Stimulated activated effector memory CD8-positive, alpha-beta T cell treated with anti-CD3 and anti-CD28 coated beads, Interleukin-12 subunit alpha, Interleukin-12 subunit beta, amount 100 ng/mL, for 72 hours (primary cell): ENCODE data around the gene TRIO.

Experiments used
- ATAC-seq: fragments of 150-1000 bp; cut with Tn5 transposase; 2 replicates; pipeline ENCODE4 v1.10.0; 2021
- DNase-seq, 2 donors: peaks; one replicate each; pipeline ENCODE4 v3.0.0; 2021 to 2022; ENCODE audit warnings: low spot score in 2 of 2
- H3K27ac Mint-ChIP-seq: one replicate; pipeline ENCODE4 v1.8.0; 2022; ENCODE audit warnings: mild to moderate bottlenecking, mixed read lengths
- H3K36me3 Mint-ChIP-seq: one replicate; pipeline ENCODE4 v1.8.0; 2022; ENCODE audit warnings: mild to moderate bottlenecking, mixed read lengths
- H3K4me1 Mint-ChIP-seq: one replicate; pipeline ENCODE4 v1.8.0; 2022; ENCODE audit warnings: mixed read lengths
- H3K4me3 Mint-ChIP-seq: one replicate; pipeline ENCODE4 v1.8.0; 2022; ENCODE audit warnings: mild to moderate bottlenecking, mixed read lengths
- H3K9me3 Mint-ChIP-seq: one replicate; pipeline ENCODE4 v1.8.0; 2022; ENCODE audit warnings: mixed read lengths

The TRIO gene

DNA sequence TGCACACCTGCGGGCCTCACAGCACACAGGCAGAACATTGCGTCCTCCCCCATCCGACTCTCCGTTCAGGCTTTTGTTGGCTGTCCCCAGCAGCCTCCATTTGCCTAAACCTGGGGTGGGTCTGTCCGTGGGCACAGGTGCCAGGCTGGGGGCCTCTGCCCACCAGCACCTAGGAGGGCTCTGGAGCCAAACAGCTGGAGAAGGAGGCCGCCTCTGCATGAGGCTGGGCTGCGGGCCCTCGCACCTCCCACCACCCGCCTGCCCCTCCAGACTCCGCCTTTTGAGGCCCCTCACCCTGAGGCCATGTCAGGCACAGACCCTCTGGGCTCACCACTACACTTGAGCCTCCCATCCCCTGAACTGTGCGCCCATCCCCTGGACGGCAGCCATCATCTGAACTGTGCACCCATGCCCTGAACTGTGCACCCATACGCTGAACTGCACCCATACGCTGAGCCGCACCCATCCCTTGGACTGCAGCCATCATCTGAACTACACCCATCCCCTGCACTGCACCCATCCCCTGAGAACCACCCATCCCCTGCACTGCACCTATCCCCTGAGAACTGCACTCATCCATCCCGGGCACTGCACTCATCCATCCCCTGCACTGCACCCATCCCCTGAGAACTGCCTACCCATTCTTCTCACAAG lies 340.5 kb downstream of the TRIO start:
- Mint-ChIP-seq H3K27ac (no peak overlapping the region), H3K4me1 (peaks cover 5% of the 10 kb centered on the region), H3K4me3 (no peak overlapping the region), H3K36me3 (peaks cover 7% of the 10 kb centered on the region), H3K9me3 (no peaks in the 10 kb centered on the region)
- peak; percentile 29 for ATAC-seq
- no peak for DNase-seq

- ATAC-seq (no peak), DNase-seq (no peak)
- H3K4me3 Mint-ChIP-seq = no peak overlapping the region
- no peaks in the 10 kb centered on the region for H3K9me3 Mint-ChIP-seq
- no peak overlapping the region for H3K27ac Mint-ChIP-seq
- H3K36me3 Mint-ChIP-seq = peaks cover 5% of the 10 kb centered on the region
- peaks cover 5% of the 10 kb centered on the region for H3K4me1 Mint-ChIP-seq
Measured at GRCh38 chr5:14486486-14486885, 343.3 kb downstream of the TRIO start.

- no peak overlapping the region for H3K27ac Mint-ChIP-seq
- no peaks in the 10 kb centered on the region for H3K36me3 Mint-ChIP-seq
- no peak for DNase-seq
- no peak overlapping the region for H3K4me3 Mint-ChIP-seq
- ATAC-seq = no peak
- no peaks in the 10 kb centered on the region for H3K9me3 Mint-ChIP-seq
- H3K4me1 Mint-ChIP-seq = peaks cover 5% of the 10 kb centered on the region
Measured at GRCh38 chr5:14486996-14487896, 344.1 kb downstream of the TRIO start.

DNA sequence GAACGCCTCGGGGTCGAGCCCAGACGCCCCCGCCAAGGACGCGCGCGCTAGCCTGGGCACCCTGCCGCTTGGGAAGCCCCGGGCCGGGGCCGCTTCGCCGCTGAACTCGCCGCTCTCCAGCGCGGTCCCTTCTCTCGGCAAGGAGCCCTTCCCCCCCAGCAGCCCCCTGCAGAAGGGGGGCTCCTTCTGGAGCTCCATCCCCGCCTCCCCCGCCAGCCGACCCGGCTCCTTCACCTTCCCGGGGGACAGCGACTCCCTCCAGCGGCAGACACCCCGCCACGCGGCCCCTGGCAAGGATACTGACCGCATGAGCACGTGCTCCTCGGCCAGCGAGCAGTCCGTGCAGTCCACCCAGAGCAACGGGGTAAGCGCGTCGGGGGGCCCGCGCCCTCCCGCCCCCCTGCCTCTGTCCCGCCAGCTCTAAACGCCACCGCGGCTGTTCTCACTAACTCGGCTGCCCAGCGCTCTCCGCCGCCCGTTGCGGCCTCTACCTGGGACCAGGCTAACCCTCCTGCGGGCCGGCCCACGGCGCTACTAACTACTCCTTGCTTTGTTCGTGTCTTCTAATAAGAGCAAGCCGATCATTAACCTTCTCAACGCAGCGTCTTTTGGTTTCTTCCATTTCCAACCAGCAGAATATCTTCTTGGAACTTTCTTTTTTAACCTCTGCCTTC lies 344.9 kb downstream of the TRIO start:
- no peaks in the 10 kb centered on the region for H3K36me3 Mint-ChIP-seq
- H3K4me3 Mint-ChIP-seq = no peak overlapping the region
- ATAC-seq = no peak
- H3K4me1 Mint-ChIP-seq = peaks cover 5% of the 10 kb centered on the region
- no peaks in the 10 kb centered on the region for H3K9me3 Mint-ChIP-seq
- no peak for DNase-seq
- H3K27ac Mint-ChIP-seq = no peak overlapping the region

DNA sequence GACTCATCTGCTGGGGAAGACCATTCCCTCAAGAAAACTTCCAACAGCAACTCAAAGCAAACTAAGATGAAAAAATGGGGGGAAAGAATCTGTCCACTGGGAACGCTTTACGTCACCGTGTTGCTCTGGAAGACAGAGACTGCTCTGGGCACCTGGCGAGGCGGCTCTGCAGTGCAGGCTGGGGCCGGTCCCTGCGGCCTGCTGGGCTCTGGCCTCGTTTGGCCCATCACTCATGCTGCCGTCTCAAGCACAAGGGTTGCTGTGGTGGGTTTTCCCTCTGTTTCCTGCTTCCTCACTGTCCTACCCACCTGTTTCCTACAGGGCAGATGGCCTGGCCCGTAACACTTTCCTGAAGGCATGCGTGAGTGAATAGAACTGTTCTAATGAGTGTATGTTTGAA lies 345.6 kb downstream of the TRIO start:
- no peak overlapping the region for H3K4me3 Mint-ChIP-seq
- H3K36me3 Mint-ChIP-seq = no peaks in the 10 kb centered on the region
- H3K9me3 Mint-ChIP-seq = no peaks in the 10 kb centered on the region
- H3K4me1 Mint-ChIP-seq = peaks cover 5% of the 10 kb centered on the region
- DNase-seq (no peak), ATAC-seq (no peak)
- H3K27ac Mint-ChIP-seq = no peak overlapping the region

GRCh38 chr5:14489643-14490042 lies 346.5 kb downstream of the TRIO start:
- Mint-ChIP-seq H3K4me3 (no peak overlapping the region), H3K36me3 (no peaks in the 10 kb centered on the region), H3K9me3 (no peaks in the 10 kb centered on the region), H3K27ac (no peak overlapping the region), H3K4me1 (peaks cover 5% of the 10 kb centered on the region)
- ATAC-seq (no peak), DNase-seq (no peak)

GRCh38 chr5:14490309-14490711 lies 347.2 kb downstream of the TRIO start:
- H3K27ac Mint-ChIP-seq = no peak overlapping the region
- no peak for ATAC-seq
- no peak for DNase-seq
- H3K9me3 Mint-ChIP-seq = no peaks in the 10 kb centered on the region
- no peaks in the 10 kb centered on the region for H3K36me3 Mint-ChIP-seq
- H3K4me1 Mint-ChIP-seq = peaks cover 5% of the 10 kb centered on the region
- no peak overlapping the region for H3K4me3 Mint-ChIP-seq

DNA sequence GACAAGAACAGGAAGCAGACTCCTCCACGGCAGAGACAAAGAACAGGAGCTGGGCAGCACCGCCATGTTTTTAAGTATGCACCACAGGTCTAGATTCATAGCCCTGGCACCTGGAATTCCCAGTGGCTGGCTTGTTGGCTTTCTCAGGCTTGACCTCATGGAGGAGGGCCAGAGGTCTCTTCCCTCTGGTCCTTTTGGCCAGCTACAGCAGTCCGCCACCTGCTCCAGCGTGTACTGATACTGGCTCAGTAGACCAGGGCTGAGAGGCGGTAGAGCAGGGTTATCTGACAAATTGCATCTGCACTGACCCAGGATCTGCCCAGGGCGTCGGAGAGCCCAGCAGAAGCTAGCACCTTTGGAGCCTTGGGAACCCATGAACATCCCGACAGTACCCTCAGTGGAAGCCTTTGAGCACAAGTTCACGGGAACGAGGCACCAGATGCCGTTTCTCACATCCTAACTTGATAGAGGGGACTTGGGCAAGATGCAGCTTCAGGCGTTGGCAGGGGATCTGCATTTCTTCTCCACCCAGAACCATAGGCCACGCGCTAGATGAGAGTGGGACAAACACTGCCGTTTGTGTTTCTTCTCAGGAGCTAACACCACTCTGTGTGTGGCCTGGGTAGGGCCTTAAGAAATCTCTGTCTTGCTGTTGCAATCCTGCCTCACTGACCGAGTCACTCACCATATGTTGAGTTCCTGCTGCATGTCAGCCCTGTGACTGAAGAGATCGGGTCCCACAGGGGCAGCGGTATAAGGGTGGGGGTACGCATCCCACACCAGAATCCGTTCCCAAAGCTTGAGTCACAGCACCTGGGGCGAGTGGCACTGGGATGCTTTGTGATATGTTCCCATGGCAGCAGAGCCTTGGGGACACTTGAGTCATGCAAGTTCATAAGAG lies 348.1 kb downstream of the TRIO start:
- H3K4me1 Mint-ChIP-seq = peaks cover 5% of the 10 kb centered on the region

DNA sequence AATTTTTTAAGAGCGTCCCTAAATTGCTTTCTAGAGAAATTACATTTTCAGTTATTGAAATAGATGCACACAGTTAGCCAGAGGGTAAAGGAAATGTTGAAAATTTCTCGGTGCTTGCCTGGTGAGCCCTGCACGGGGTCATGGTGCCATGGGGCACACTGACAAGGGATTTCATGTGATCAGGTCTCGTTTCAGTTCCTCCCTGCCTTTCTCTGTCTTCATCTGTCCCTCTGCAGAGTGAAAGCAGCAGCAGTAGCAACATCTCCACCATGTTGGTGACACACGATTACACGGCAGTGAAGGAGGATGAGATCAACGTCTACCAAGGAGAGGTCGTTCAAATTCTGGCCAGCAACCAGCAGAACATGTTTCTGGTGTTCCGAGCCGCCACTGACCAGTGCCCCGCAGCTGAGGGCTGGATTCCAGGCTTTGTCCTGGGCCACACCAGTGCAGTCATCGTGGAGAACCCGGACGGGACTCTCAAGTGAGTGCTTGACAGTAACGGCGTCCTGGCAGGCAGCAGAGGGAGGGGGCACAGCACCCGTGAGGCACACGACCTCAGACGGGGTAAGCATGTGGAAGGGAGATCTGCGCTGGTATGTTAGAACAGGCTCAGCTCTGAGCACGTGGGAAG lies 349.3 kb downstream of the TRIO start:
- ATAC-seq = no peak

More for the DNA sequence above, 348.1 kb downstream of the TRIO start:
- no peaks in the 10 kb centered on the region for H3K9me3 Mint-ChIP-seq
- H3K4me3 Mint-ChIP-seq = no peak overlapping the region
- ATAC-seq = no peak
- DNase-seq = no peak
- no peak overlapping the region for H3K27ac Mint-ChIP-seq
- no peaks in the 10 kb centered on the region for H3K36me3 Mint-ChIP-seq

DNA sequence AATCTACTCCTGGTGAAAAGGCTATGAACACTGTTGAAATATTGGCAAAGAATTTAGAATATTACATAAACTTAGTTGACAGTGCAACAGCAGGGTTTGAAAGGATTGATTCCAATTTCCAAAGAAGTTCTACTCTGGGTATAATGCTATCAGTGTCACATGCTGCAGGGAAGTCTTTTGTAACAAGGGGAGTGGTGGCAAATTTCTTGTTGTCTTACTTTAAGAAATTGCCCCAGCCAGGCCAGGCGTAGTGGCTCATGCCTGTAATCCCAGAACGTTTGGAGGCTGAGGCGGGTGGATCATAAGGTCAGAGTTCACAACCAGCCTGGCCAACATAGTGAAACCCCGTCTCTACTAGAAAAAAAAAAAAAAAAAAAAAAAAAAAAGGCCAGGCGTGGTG lies 352.2 kb downstream of the TRIO start:
- Mint-ChIP-seq H3K4me3 (no peak overlapping the region), H3K27ac (no peak overlapping the region), H3K9me3 (no peaks in the 10 kb centered on the region), H3K36me3 (no peaks in the 10 kb centered on the region), H3K4me1 (peaks cover 3% of the 10 kb centered on the region)
- no peak for DNase-seq
- ATAC-seq = no peak

More for the DNA sequence above, 349.3 kb downstream of the TRIO start:
- no peaks in the 10 kb centered on the region for H3K9me3 Mint-ChIP-seq
- H3K27ac Mint-ChIP-seq = no peak overlapping the region
- H3K4me1 Mint-ChIP-seq = peaks cover 5% of the 10 kb centered on the region
- no peaks in the 10 kb centered on the region for H3K36me3 Mint-ChIP-seq
- H3K4me3 Mint-ChIP-seq = no peak overlapping the region
- no peak for DNase-seq

DNA sequence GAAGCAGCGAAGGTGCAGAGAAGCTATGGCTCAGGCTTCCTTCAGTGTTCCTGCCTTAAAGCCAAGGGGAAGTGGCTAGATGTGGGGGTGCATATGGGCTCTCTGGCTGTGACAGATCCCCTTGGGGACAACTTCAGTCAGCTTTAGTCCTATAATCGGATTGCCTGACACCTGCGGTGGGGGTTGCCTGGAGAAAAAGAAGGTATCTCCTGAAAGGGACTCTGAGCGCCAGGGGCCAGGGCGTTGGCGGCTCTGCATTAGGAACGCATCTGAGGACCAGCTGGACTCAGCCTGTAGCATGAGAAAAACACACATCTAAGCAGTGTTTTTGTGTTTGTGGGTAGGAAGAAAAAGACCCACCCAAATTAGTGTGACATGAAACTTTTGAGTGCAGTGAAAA lies 354.2 kb downstream of the TRIO start:
- ATAC-seq (no peak), DNase-seq (no peak)
- Mint-ChIP-seq H3K9me3 (no peaks in the 10 kb centered on the region), H3K36me3 (no peaks in the 10 kb centered on the region), H3K4me3 (no peak overlapping the region), H3K4me1 (no peaks in the 10 kb centered on the region), H3K27ac (no peak overlapping the region)

GRCh38 chr5:14501353-14502293 lies 358.5 kb downstream of the TRIO start:
- ATAC-seq = no peak

GRCh38 chr5:14502294-14502690 lies 359.1 kb downstream of the TRIO start:
- Mint-ChIP-seq H3K27ac (no peak overlapping the region), H3K9me3 (no peaks in the 10 kb centered on the region), H3K4me1 (no peaks in the 10 kb centered on the region), H3K4me3 (no peak overlapping the region), H3K36me3 (no peaks in the 10 kb centered on the region)
- DNase-seq = no peak
- ATAC-seq = no peak

More at GRCh38 chr5:14501353-14502293, 358.5 kb downstream of the TRIO start:
- H3K4me3 Mint-ChIP-seq = no peak overlapping the region
- no peaks in the 10 kb centered on the region for H3K36me3 Mint-ChIP-seq
- no peak for DNase-seq
- peak overlapping the region; percentile 35 for H3K27ac Mint-ChIP-seq
- H3K9me3 Mint-ChIP-seq = no peaks in the 10 kb centered on the region
- no peaks in the 10 kb centered on the region for H3K4me1 Mint-ChIP-seq
